HG03108 (cell line): ENCODE data around the gene CBLB.
A peak's percentile ranks its signal among the peaks of the same experiment; 100 is the strongest.

Experiments
- ATAC-seq: cut with Tn5 transposase; IDR thresholded peaks from one replicate; pipeline ENCODE4 v1.9.1; 2021; ENCODE audit warnings: moderate library complexity; ENCODE audit not compliant: unreplicated experiment

The CBLB gene

GRCh38 chr3:105876780-105877327 is 8.0 kb upstream of the CBLB start:
- ATAC-seq: no peak

- no peak for ATAC-seq
Observed at GRCh38 chr3:105869861-105870755, 1.3 kb upstream of the CBLB start.

- ATAC-seq: no peak
Observed at GRCh38 chr3:105869531-105869833, 670 bp upstream of the CBLB start.

- ATAC-seq: peak; percentile 3
Observed at GRCh38 chr3:105868431-105868741, 426 bp downstream of the CBLB start.

- ATAC-seq: no peak
Observed at GRCh38 chr3:105867712-105868430, 941 bp downstream of the CBLB start.

GRCh38 chr3:105866656-105867653 is 1.9 kb downstream of the CBLB start:
- ATAC-seq: peak; percentile 31

- no peak for ATAC-seq
Observed at GRCh38 chr3:105865867-105866350, 2.9 kb downstream of the CBLB start.

- ATAC-seq: no peak
Observed at GRCh38 chr3:105865016-105865623, 3.7 kb downstream of the CBLB start.

GRCh38 chr3:105864212-105864611 is 4.6 kb downstream of the CBLB start:
- ATAC-seq: no peak

- no peak for ATAC-seq
Observed at GRCh38 chr3:105863608-105864007, 5.2 kb downstream of the CBLB start.

- no peak for ATAC-seq
Observed at GRCh38 chr3:105862217-105862616, 6.6 kb downstream of the CBLB start.

GRCh38 chr3:105860641-105861040 is 8.2 kb downstream of the CBLB start:
- no peak for ATAC-seq

GRCh38 chr3:105858017-105858416 is 10.8 kb downstream of the CBLB start:
- no peak for ATAC-seq

GRCh38 chr3:105857601-105858000 is 11.2 kb downstream of the CBLB start:
- no peak for ATAC-seq

- ATAC-seq: no peak
Observed at GRCh38 chr3:105856605-105857004, 12.2 kb downstream of the CBLB start.

- peak; percentile 97 for ATAC-seq
Observed at GRCh38 chr3:105853801-105854432, 14.9 kb downstream of the CBLB start.

- no peak for ATAC-seq
Observed at GRCh38 chr3:105851582-105851981, 17.2 kb downstream of the CBLB start.

- no peak for ATAC-seq
Observed at GRCh38 chr3:105851176-105851575, 17.6 kb downstream of the CBLB start.

- ATAC-seq: no peak
Observed at GRCh38 chr3:105850593-105850992, 18.2 kb downstream of the CBLB start.

GRCh38 chr3:105848821-105849220 is 20.0 kb downstream of the CBLB start:
- no peak for ATAC-seq
